A673 (cell line): Measurements from ENCODE around the gene SYT7.

Experiments
- CTCF ChIP-seq: fragments of 300-800, 200-600 bp; sonication (generic); conservative IDR thresholded peaks from 2 replicates; pipeline ENCODE4 v1.5.1; 2017; ENCODE audit warnings: low read depth, mild to moderate bottlenecking, antibody characterized with exemption, low read length, moderate library complexity, mixed read lengths
- EZH2 ChIP-seq: fragments of 200-600 bp; sonication (generic); IDR thresholded peaks from 2 replicates; pipeline ENCODE4 v1.6.1; 2017; ENCODE audit warnings: borderline replicate concordance, low read depth, mild to moderate bottlenecking, mixed read lengths, antibody characterized with exemption, low read length; ENCODE audit not compliant: poor library complexity, severe bottlenecking

- TF ChIP-seq CTCF: peak; percentile 22; the same call in 1 of the 2 replicates
- no peak for TF ChIP-seq EZH2
These were observed at the start of gene SYT7 for GRCh38 chr11:61581030-61581928.
